GM11168 (cell line): Measurements from ENCODE around the gene COL13A1.

ENCODE experiments used
- in situ Hi-C: fragments of 300-500 bp; cut with MboI; formaldehyde crosslinking; loops from one replicate; pipeline ENCODE4 v1.12.0; 2022; ENCODE audit warnings: low sequenced_read_pairs; ENCODE audit not compliant: unreplicated experiment

The COL13A1 gene

GRCh38 chr10:69789164-69789576 lies 12.5 kb upstream of the COL13A1 start:
- in situ Hi-C loops: no loop called here

GRCh38 chr10:69791812-69792211 lies 9.9 kb upstream of the COL13A1 start:
- in situ Hi-C loops: no loop called here

- in situ Hi-C loops: no loop called here
These were observed 9.4 kb upstream of the COL13A1 start for GRCh38 chr10:69792341-69792740.

- in situ Hi-C loops: no loop called here
These were observed 7.0 kb upstream of the COL13A1 start for GRCh38 chr10:69794673-69795072.

- in situ Hi-C loops: no loop called here
These were observed 6.3 kb upstream of the COL13A1 start for GRCh38 chr10:69795242-69795934.

GRCh38 chr10:69797959-69798358 lies 3.7 kb upstream of the COL13A1 start:
- in situ Hi-C loops: no loop called here

- in situ Hi-C loops: no loop called here
These were observed 1.6 kb upstream of the COL13A1 start for GRCh38 chr10:69800109-69800508.

- in situ Hi-C loops: no loop called here
These were observed 1.0 kb upstream of the COL13A1 start for GRCh38 chr10:69800665-69801064.

GRCh38 chr10:69801094-69801433 lies 642 bp upstream of the COL13A1 start:
- in situ Hi-C loops: no loop called here

GRCh38 chr10:69802424-69803161 lies 887 bp downstream of the COL13A1 start:
- in situ Hi-C loops: no loop called here

GRCh38 chr10:69803809-69804208 lies 2.1 kb downstream of the COL13A1 start:
- in situ Hi-C loops: no loop called here

GRCh38 chr10:69804775-69805174 lies 3.1 kb downstream of the COL13A1 start:
- in situ Hi-C loops: no loop called here

GRCh38 chr10:69807122-69807521 lies 5.4 kb downstream of the COL13A1 start:
- in situ Hi-C loops: no loop called here

- in situ Hi-C loops: no loop called here
These were observed 6.0 kb downstream of the COL13A1 start for GRCh38 chr10:69807696-69808095.

GRCh38 chr10:69809318-69809717 lies 7.6 kb downstream of the COL13A1 start:
- in situ Hi-C loops: no loop called here

- in situ Hi-C loops: no loop called here
These were observed 8.4 kb downstream of the COL13A1 start for GRCh38 chr10:69810097-69810496.

GRCh38 chr10:69810675-69811397 lies 9.1 kb downstream of the COL13A1 start:
- in situ Hi-C loops: no loop called here

- in situ Hi-C loops: no loop called here
These were observed 11.9 kb downstream of the COL13A1 start for GRCh38 chr10:69813632-69814031.

GRCh38 chr10:69814251-69814650 lies 12.5 kb downstream of the COL13A1 start:
- in situ Hi-C loops: no loop called here

- in situ Hi-C loops: no loop called here
These were observed 13.4 kb downstream of the COL13A1 start for GRCh38 chr10:69815104-69815503.

- in situ Hi-C loops: no loop called here
These were observed 14.8 kb downstream of the COL13A1 start for GRCh38 chr10:69816521-69816920.
